ENCODE results near the gene XG. TPM values are rescaled to one million over a fixed set of nuclear protein-coding genes. Genes with fewer than 3 reads are reported as not detected.

XG gene
- total RNA-seq, 1 donor from 2014 or later, result 0.33 TPM

DNA sequence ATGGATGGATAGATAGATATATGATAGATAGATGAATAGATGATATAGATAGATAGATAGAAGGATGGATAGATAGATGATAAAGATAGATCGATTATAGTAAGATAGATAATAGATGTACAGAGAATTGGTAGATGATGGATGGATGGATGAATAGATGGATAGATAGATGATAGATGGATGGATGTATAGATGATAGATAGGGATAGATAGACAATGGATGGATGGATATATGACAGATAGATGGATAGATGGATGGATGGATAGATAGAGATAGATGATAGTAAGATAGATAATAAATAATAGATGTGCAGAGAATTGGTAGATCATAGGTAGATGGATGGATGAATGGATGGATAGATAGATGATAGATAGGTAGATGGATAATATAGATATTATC lies 89.1 kb downstream of the XG start:
- TF ChIP-seq, protein P1, sequence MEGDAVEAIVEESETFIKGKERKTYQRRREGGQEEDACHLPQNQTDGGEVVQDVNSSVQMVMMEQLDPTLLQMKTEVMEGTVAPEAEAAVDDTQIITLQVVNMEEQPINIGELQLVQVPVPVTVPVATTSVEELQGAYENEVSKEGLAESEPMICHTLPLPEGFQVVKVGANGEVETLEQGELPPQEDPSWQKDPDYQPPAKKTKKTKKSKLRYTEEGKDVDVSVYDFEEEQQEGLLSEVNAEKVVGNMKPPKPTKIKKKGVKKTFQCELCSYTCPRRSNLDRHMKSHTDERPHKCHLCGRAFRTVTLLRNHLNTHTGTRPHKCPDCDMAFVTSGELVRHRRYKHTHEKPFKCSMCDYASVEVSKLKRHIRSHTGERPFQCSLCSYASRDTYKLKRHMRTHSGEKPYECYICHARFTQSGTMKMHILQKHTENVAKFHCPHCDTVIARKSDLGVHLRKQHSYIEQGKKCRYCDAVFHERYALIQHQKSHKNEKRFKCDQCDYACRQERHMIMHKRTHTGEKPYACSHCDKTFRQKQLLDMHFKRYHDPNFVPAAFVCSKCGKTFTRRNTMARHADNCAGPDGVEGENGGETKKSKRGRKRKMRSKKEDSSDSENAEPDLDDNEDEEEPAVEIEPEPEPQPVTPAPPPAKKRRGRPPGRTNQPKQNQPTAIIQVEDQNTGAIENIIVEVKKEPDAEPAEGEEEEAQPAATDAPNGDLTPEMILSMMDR (IDR thresholded peaks at IDR 0.05; ENCODE audit: insufficient read depth, low read length, poor library complexity, severe bottlenecking), result no peak
- H3K4me3 ChIP-seq (ENCODE audit: low read depth, low read length), result no peak overlapping the region
- H3K27me3 ChIP-seq (ENCODE audit: control insufficient read depth, insufficient read depth, low read length), result no peaks in the 10 kb centered on the region
- H3K36me3 ChIP-seq (ENCODE audit: control insufficient read depth, insufficient read depth, low read length), result no peaks in the 10 kb centered on the region
- no peak for DNase-seq (ENCODE audit: low read depth)

DNA sequence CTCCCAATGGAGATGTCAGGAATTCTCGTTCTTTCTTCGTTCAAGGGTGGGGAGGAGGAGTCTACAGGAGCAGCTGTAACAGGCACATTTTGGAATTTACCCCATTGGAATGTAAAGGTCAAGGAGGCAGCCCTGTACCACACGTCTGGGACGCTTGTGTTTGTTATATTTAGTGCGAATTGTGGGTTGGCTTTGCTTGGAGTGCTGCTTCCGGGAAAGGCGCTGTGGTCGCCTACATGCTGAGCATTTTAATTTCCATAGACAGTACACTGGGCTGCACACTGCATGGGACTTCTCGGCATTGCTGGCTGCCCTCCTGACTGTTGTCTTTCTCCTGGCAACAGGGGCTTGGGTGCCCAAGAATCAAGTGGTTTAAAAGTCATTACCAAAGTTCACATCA lies 89.7 kb downstream of the XG start:
- Histone ChIP-seq H3K36me3 (ENCODE audit: control insufficient read depth, insufficient read depth, low read length) (no peaks in the 10 kb centered on the region), H3K4me3 (ENCODE audit: low read depth, low read length) (no peak overlapping the region), H3K27me3 (ENCODE audit: control insufficient read depth, insufficient read depth, low read length) (no peaks in the 10 kb centered on the region)
- TF ChIP-seq, protein P1 (IDR thresholded peaks at IDR 0.05; ENCODE audit: insufficient read depth, low read length, poor library complexity, severe bottlenecking), result no peak
- no peak for DNase-seq (ENCODE audit: low read depth)

DNA sequence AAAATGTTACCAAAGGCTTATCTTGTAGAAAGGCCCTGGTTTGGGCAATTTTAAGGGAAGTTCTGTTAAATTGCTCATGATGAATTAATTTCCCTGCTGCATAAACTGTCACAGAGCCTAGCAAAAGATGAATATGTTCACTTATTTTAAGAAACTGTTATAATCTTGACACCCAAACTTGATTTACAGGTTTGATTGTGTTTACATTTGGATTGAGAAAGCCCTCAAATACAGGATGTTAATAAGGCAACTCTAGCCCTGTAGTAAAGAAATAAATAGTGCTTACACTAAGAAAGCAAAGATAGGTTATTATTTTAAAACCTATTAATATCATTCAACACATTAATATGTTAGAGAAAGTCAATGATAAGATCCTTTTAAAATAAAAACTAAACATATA lies 95.2 kb downstream of the XG start:
- H3K4me3 ChIP-seq (ENCODE audit: low read depth, low read length), result no peak overlapping the region
- DNase-seq (ENCODE audit: low read depth), result no peak
- no peaks in the 10 kb centered on the region for H3K36me3 ChIP-seq (ENCODE audit: control insufficient read depth, insufficient read depth, low read length)
- TF ChIP-seq, protein P1 (IDR thresholded peaks at IDR 0.05; ENCODE audit: insufficient read depth, low read length, poor library complexity, severe bottlenecking), result no peak
- no peaks in the 10 kb centered on the region for H3K27me3 ChIP-seq (ENCODE audit: control insufficient read depth, insufficient read depth, low read length)

DNA sequence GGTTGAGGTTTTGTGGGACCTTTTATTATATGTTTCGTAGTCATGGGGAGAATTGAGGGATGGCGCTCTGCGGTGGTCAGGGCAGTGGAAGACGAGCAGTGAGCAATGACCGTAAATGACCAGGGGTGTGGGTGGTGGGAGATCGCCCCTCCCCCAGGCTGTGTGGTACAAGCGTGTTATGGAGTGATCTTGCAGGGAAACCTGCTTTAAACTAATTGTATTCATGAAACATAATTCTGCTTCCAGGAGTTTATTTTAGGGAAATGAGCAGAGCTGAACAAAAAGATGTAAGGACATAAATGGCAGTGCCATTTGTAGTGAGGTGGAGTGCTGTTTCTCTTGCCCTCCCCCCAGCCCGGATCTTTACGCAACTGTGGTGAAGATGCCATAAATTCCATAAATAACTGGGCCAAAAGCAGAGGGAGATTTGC lies 97.0 kb downstream of the XG start:
- no peaks in the 10 kb centered on the region for H3K27me3 ChIP-seq (ENCODE audit: control insufficient read depth, insufficient read depth, low read length)
- TF ChIP-seq, protein P1 (IDR thresholded peaks at IDR 0.05; ENCODE audit: insufficient read depth, low read length, poor library complexity, severe bottlenecking), result no peak
- H3K4me3 ChIP-seq (ENCODE audit: low read depth, low read length), result no peak overlapping the region
- no peaks in the 10 kb centered on the region for H3K36me3 ChIP-seq (ENCODE audit: control insufficient read depth, insufficient read depth, low read length)
- DNase-seq (ENCODE audit: low read depth), result no peak

DNA sequence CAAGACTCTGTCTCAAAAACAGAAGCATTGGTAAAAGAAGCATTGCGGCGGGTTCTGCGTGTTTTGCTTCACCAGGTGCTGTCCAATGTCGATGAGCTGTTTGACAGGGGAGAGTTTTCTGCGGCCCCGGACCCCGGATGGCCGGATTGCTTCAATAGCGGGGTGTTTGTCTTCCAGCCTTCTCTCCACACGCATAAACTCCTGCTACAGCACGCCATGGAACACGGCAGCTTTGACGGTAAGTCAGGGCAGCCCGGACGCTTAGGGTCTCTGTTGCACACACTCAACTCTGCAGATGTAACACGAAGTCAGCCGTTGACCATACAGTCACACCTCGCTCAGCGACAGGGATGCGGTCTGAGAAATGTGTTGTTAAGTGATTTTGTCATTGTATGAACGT lies 103.1 kb downstream of the XG start:
- TF ChIP-seq, protein P1 (IDR thresholded peaks at IDR 0.05; ENCODE audit: insufficient read depth, low read length, poor library complexity, severe bottlenecking), result no peak
- H3K36me3 ChIP-seq (ENCODE audit: control insufficient read depth, insufficient read depth, low read length), result no peaks in the 10 kb centered on the region
- no peaks in the 10 kb centered on the region for H3K27me3 ChIP-seq (ENCODE audit: control insufficient read depth, insufficient read depth, low read length)
- no peak overlapping the region for H3K4me3 ChIP-seq (ENCODE audit: low read depth, low read length)
- no peak for DNase-seq (ENCODE audit: low read depth)

DNA sequence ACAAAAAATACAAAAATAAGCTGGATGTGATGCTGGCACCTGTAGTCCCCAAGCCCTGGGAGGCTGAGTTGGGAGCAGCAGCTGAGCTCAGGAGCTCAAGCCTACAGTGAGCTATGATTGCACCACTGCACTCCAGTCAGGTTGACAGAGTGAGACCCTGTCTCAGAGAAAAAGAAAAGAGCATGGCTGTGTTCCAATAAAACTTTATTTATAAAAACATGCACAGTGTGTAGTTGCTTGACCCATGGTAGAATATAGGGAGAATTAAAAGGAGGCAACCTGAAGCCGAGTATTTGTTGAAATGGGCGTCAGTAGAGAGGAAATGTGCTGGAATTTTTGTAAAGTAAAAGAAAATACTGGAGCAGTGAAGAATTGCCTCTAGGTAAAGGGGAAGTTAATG lies 103.9 kb downstream of the XG start:
- TF ChIP-seq, protein P1 (IDR thresholded peaks at IDR 0.05; ENCODE audit: insufficient read depth, low read length, poor library complexity, severe bottlenecking), result no peak
- H3K36me3 ChIP-seq (ENCODE audit: control insufficient read depth, insufficient read depth, low read length), result no peaks in the 10 kb centered on the region
- no peak for DNase-seq (ENCODE audit: low read depth)
- H3K4me3 ChIP-seq (ENCODE audit: low read depth, low read length), result no peak overlapping the region
- H3K27me3 ChIP-seq (ENCODE audit: control insufficient read depth, insufficient read depth, low read length), result no peaks in the 10 kb centered on the region
